ENCODE results near the gene MATCAP1. TPM values are rescaled to one million over a fixed set of nuclear protein-coding genes. Genes with fewer than 3 reads are reported as not detected.

The MATCAP1 gene
- total RNA-seq, 1 experiment from 2014 or later, result 51.2 TPM

GRCh38 chr16:67192781-67193361 is 9.1 kb upstream of the MATCAP1 start:
- Histone ChIP-seq H3T11ph (ENCODE audit: low read length) (no peak overlapping the region), H2AFZ (ENCODE audit: low read length) (no peak overlapping the region), H2BK5ac (ENCODE audit: insufficient read length, low read length) (no peak overlapping the region), H4K91ac (ENCODE audit: insufficient read length, low read depth, low read length) (no peak overlapping the region), H4K8ac (replicated peaks; ENCODE audit: insufficient read length, low read depth, low read length) (no peak overlapping the region), H3K79me1 (ENCODE audit: insufficient read depth, low read depth, low read length, poor library complexity, severe bottlenecking) (peaks cover 13% of the 10 kb centered on the region), H3K4me2 (ENCODE audit: insufficient read depth, insufficient read length, low read length) (peak overlapping the region; percentile 89), H3K9ac (ENCODE audit: extremely low read depth, insufficient read length, low read length) (peak overlapping the region; percentile 87), H2BK20ac (ENCODE audit: low read depth, low read length, poor library complexity, severe bottlenecking) (no peak overlapping the region), H3K56ac (ENCODE audit: insufficient read length, low read depth, low read length) (no peak overlapping the region), H2BK15ac (ENCODE audit: low read depth, low read length) (no peak overlapping the region), H4K20me1 (ENCODE audit: control insufficient read depth, insufficient read depth, insufficient read length) (no peaks in the 10 kb centered on the region), H3K4me1 (ENCODE audit: insufficient read depth, low read length) (no peaks in the 10 kb centered on the region), H4K5ac (ENCODE audit: insufficient read length, low read depth, low read length) (no peak overlapping the region), H3K27ac (ENCODE audit: insufficient read length, low read depth, low read length) (no peak overlapping the region), H3K27me3 (ENCODE audit: insufficient read depth, low read length) (no peaks in the 10 kb centered on the region; the same call in 1 of the 2 replicates), H3K23ac (ENCODE audit: insufficient read length, low read depth, low read length) (no peak overlapping the region), H2BK12ac (ENCODE audit: insufficient read length, low read depth, low read length) (no peak overlapping the region), H3K4ac (ENCODE audit: low read depth, low read length) (no peak overlapping the region), H3K23me2 (ENCODE audit: insufficient read length, low read depth, low read length, poor library complexity, severe bottlenecking) (peaks cover 8% of the 10 kb centered on the region), H3K14ac (ENCODE audit: insufficient read depth, low read length) (no peak overlapping the region; the same call in 1 of the 2 replicates), H2AK5ac (ENCODE audit: insufficient read length, low read length) (no peak overlapping the region), H2BK120ac (ENCODE audit: low read depth, low read length, poor library complexity, severe bottlenecking) (no peak overlapping the region), H3K9me3 (ENCODE audit: control insufficient read depth, low read depth, low read length) (no peaks in the 10 kb centered on the region), H3K79me2 (ENCODE audit: insufficient read depth, low read length) (peaks cover 13% of the 10 kb centered on the region; the same call in 1 of the 2 replicates), H3K18ac (ENCODE audit: insufficient read length, low read depth, low read length) (no peak overlapping the region)
- no peak for DNase-seq
- TF ChIP-seq CTCF (conservative IDR thresholded peaks at IDR 0.05), result no peak
- Mint-ChIP-seq H3K27me3 (ENCODE audit: low read depth) (0 out of 2 replicates have a peak, but pooled peaks cover 3% of the 10 kb centered on the region), H3K4me3 (peak overlapping the region; percentile 86 to 93), H3K36me3 (ENCODE audit: insufficient read depth in 1 of 3, low read depth in 3 of 3) (peaks cover 36 to 52% (median 50%) of the 10 kb centered on the region in 3 experiments), H3K27ac (no peak overlapping the region; a peak in 3 of 7 replicates), H3K4me1 (peaks cover 18 to 29% of the 10 kb centered on the region in 2 experiments), H3K9me3 (no peaks in the 10 kb centered on the region; a peak in 1 of 5 replicates)
- WGBS (ENCODE audit: extremely low coverage, insufficient read length, low lambda C conversion rate), result no CpG with 5 or more reads among the region's 17 CpGs

Measured in H9 (cell line).